ENCODE measurements around the gene CHORDC1.

DNA sequence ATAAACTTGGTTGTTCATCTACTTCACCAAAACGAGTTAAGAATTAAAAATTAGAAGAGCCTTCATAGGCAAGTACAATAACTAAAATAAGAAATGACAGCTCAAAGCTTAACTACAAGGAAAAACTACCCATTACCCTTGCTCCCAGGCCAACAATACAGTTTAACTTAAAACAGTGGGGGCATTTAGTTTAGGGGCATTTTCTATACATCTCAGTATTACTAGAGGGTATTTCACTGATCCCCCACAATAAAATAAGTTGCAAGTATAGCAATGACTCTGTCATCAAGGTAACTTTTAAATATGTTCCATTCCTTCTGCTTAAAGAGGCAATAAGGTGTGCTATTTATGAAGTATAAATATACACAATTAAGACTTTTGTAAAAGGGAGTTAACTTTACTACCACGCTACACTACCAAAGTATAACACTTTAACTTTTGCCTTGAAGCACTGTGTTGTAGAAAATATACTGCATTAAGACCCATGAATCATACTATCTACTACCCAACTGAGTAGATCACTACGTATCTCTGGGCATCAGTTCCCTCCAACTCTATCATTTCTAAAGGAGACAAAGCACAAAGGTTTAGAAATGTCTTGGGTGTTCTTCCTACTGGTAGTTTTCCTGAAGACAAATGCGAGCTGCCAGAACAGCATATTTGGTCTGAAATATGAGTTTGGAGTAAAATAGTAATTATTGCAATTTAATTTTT, 29.8 kb downstream of the CHORDC1 start:
- TF ChIP-seq, protein P1, sequence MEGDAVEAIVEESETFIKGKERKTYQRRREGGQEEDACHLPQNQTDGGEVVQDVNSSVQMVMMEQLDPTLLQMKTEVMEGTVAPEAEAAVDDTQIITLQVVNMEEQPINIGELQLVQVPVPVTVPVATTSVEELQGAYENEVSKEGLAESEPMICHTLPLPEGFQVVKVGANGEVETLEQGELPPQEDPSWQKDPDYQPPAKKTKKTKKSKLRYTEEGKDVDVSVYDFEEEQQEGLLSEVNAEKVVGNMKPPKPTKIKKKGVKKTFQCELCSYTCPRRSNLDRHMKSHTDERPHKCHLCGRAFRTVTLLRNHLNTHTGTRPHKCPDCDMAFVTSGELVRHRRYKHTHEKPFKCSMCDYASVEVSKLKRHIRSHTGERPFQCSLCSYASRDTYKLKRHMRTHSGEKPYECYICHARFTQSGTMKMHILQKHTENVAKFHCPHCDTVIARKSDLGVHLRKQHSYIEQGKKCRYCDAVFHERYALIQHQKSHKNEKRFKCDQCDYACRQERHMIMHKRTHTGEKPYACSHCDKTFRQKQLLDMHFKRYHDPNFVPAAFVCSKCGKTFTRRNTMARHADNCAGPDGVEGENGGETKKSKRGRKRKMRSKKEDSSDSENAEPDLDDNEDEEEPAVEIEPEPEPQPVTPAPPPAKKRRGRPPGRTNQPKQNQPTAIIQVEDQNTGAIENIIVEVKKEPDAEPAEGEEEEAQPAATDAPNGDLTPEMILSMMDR (IDR thresholded peaks at IDR 0.05), result no peak
- TF ChIP-seq POLR2A (IDR thresholded peaks at IDR 0.05), result no peak
